ENCODE measurements around the gene PLEKHA1. TPM values are rescaled to one million over a fixed set of nuclear protein-coding genes. Genes with fewer than 3 reads are reported as not detected.

Gene PLEKHA1
- polyA plus RNA-seq, 3 donors: 5.5 to 14.9 (median 12.3) TPM

- H3K27ac Mint-ChIP-seq: no peak overlapping the region
- H3K9me3 Mint-ChIP-seq: peaks cover 0 to 1% (median 0%) of the 10 kb centered on the region in 7 donors
- Histone ChIP-seq H3K27me3 (ENCODE audit: control insufficient read depth in 2 of 2, insufficient read depth in 2 of 2, low read length in 2 of 2) (no peaks in the 10 kb centered on the region), H4K20me1 (ENCODE audit: insufficient read depth, low read length) (no peaks in the 10 kb centered on the region), H3K4me1 (ENCODE audit: control insufficient read depth in 1 of 2, insufficient read depth in 2 of 2, low read length in 2 of 2) (peaks cover 0 to 3% of the 10 kb centered on the region in 2 donors), H3K27ac (ENCODE audit: low read depth in 1 of 2, low read length in 2 of 2) (no peak overlapping the region), H3K9ac (ENCODE audit: insufficient read depth, low read length, poor library complexity, severe bottlenecking) (no peak overlapping the region), H3K36me3 (replicated peaks in 1 of 2; ENCODE audit: control insufficient read depth in 1 of 2, insufficient read depth in 2 of 2, low read length in 2 of 2) (no peaks in the 10 kb centered on the region), H3K4me2 (replicated peaks; ENCODE audit: extremely low read depth, low read length, poor library complexity, severe bottlenecking) (no peak overlapping the region), H3K9me3 (replicated peaks in 1 of 2; ENCODE audit: control insufficient read depth in 1 of 2, insufficient read depth in 1 of 2, low read length in 2 of 2) (no peaks in the 10 kb centered on the region), H2AFZ (ENCODE audit: insufficient read depth, low read depth, low read length, poor library complexity, severe bottlenecking) (no peak overlapping the region), H3K4me3 (replicated peaks in 1 of 3; ENCODE audit: low read depth in 2 of 3, low read length in 3 of 3) (no peak overlapping the region), H3K79me2 (ENCODE audit: insufficient read depth, low read length) (no peaks in the 10 kb centered on the region)
- intact Hi-C loops (cut with micrococcal nuclease): loop anchor here in 1 of 2 donors (2.0 to 5.0 kb wide), 2 partner anchors 88 to 221 kb away; no protein-coding TSS in a partner anchor
- H3K36me3 Mint-ChIP-seq: no peaks in the 10 kb centered on the region
- DNase-seq: no peak
- WGBS (ENCODE audit: insufficient coverage): 89% methylated on average over 3 of the region's 8 CpGs
- H3K4me3 Mint-ChIP-seq: no peak overlapping the region
- no peak for TF ChIP-seq CTCF (IDR thresholded peaks at IDR 0.05)
- peaks cover 6% of the 10 kb centered on the region for H3K4me1 Mint-ChIP-seq
- H3K27me3 Mint-ChIP-seq (ENCODE audit: low read depth in 3 of 3): peaks cover 1 to 10% (median 5%) of the 10 kb centered on the region in 3 donors
Measured at GRCh38 chr10:122343936-122344335, 30.6 kb upstream of the PLEKHA1 start.

DNA sequence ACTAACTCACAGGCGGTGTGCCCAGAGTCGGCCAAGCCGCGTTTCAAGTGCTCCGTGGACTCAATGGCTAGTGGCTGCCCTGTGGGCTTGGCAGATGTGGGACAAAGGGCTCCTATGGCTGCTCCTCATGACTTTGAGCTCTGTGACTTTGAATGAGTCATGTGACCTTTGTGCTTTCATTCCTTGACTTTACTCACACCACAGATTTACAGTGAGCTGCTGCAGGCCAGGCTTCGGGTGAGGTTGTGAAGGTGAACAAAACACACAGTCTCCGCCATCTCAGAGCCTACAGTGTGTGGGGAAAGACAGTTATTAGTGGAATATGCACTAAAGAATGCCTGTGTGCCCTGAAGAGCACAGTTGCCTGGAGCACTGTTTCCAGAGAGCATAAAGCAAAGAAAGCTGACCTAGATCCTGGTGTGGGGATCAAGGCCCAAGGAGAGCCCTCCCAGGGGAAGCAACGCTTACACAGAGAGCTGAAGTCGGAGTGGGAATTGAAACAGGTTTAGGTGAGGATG, 29.7 kb upstream of the PLEKHA1 start:
- no peak overlapping the region for H3K4me3 ChIP-seq (replicated peaks in 1 of 3; ENCODE audit: low read depth in 2 of 3, low read length in 3 of 3)
- no peaks in the 10 kb centered on the region for H3K9me3 ChIP-seq (replicated peaks in 1 of 2; ENCODE audit: control insufficient read depth in 1 of 2, insufficient read depth in 1 of 2, low read length in 2 of 2)
- Mint-ChIP-seq H3K27me3 (ENCODE audit: low read depth in 3 of 3) (peaks cover 2 to 10% (median 5%) of the 10 kb centered on the region in 3 donors), H3K9me3 (peaks cover 0 to 1% (median 0%) of the 10 kb centered on the region in 7 donors), H3K4me3 (no peak overlapping the region), H3K36me3 (no peaks in the 10 kb centered on the region), H3K27ac (no peak overlapping the region), H3K4me1 (peaks cover 6% of the 10 kb centered on the region)
- no peak overlapping the region for H3K4me2 ChIP-seq (replicated peaks; ENCODE audit: extremely low read depth, low read length, poor library complexity, severe bottlenecking)
- peaks cover 0 to 3% of the 10 kb centered on the region in 2 donors for H3K4me1 ChIP-seq (ENCODE audit: control insufficient read depth in 1 of 2, insufficient read depth in 2 of 2, low read length in 2 of 2)
- H2AFZ ChIP-seq (ENCODE audit: insufficient read depth, low read depth, low read length, poor library complexity, severe bottlenecking): no peak overlapping the region
- H4K20me1 ChIP-seq (ENCODE audit: insufficient read depth, low read length): no peaks in the 10 kb centered on the region
- WGBS (ENCODE audit: insufficient coverage): 100% methylated on average over 2 of the region's 9 CpGs
- H3K27me3 ChIP-seq (ENCODE audit: control insufficient read depth in 2 of 2, insufficient read depth in 2 of 2, low read length in 2 of 2): no peaks in the 10 kb centered on the region
- H3K27ac ChIP-seq (ENCODE audit: low read depth in 1 of 2, low read length in 2 of 2): no peak overlapping the region
- intact Hi-C loops (cut with micrococcal nuclease): loop anchor here in 1 of 2 donors (5.0 kb wide), 1 partner anchor 88 kb away; no protein-coding TSS in a partner anchor
- no peaks in the 10 kb centered on the region for H3K36me3 ChIP-seq (replicated peaks in 1 of 2; ENCODE audit: control insufficient read depth in 1 of 2, insufficient read depth in 2 of 2, low read length in 2 of 2)
- H3K9ac ChIP-seq (ENCODE audit: insufficient read depth, low read length, poor library complexity, severe bottlenecking): no peak overlapping the region
- DNase-seq: no peak
- H3K79me2 ChIP-seq (ENCODE audit: insufficient read depth, low read length): no peaks in the 10 kb centered on the region
- TF ChIP-seq CTCF (IDR thresholded peaks at IDR 0.05): no peak
